NCI-H1105 (cell line): ENCODE results near the gene TMEM208.

Source experiments
- DNase-seq: peaks from one replicate; lab custom pipeline; 2025; lab: John Stamatoyannopoulos, UW

The TMEM208 gene

GRCh38 chr16:67277999-67278772 is 51.3 kb downstream of the TMEM208 start:
- no peak for DNase-seq
